Measurements from ENCODE around the gene NMUR1.
"Not testable (repeated sequence)": the region's sequence is repeated elsewhere in the genome, so short reads cannot be mapped to it uniquely, and the experiment has no call there.

The NMUR1 gene, protein sequence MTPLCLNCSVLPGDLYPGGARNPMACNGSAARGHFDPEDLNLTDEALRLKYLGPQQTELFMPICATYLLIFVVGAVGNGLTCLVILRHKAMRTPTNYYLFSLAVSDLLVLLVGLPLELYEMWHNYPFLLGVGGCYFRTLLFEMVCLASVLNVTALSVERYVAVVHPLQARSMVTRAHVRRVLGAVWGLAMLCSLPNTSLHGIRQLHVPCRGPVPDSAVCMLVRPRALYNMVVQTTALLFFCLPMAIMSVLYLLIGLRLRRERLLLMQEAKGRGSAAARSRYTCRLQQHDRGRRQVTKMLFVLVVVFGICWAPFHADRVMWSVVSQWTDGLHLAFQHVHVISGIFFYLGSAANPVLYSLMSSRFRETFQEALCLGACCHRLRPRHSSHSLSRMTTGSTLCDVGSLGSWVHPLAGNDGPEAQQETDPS

DNA sequence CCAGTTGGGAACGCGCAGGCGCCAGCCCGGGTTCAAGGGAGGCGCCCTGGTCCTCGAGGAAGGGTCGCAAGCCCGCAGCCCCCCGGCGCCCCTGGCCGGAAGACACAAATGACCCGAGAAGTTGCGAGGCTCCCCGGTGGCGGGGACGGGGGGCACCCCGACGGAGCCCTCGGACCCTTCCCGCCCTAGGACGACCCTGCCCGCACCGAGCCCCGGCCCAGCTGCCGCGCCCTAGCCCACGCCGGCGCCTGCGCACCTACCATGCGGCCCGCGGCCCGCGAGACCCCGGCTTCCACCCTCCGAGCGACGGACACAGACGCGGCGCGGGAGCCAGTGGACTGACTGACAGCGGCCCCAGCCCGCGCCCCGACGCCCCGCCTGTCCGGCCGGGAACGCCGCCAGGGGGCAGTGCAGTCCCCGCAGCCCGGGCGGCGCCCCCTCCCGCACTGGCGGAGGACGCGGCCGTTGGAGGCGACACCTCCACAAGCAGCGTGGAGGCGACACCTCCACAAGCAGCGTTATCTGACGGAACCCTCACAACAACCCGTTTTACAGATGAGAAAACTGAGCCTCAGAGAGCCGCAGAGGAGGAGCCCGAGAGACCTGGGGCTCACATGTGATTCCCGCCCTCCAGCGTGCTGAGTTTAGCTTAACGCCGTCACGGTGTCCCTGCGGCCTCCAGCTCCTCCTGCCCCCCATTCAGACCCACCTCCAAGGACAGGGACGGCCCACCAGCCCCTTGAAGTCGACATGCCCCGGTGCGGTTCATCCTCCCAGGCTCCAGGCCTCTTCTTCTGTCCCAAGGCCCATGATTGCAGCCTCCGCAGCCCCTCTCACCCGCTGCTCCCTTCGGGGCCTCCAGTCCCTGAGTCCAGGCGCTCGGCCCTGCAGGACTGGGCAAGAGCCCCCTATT, at the start of gene NMUR1:
TSS of gene NMUR1 (minus strand) at position 347 of the 913 bp plus-strand sequence. CDS start at position 263, 84 bp downstream.
- no peak within 1 kb of the TSS; the same call in 1 of the 2 replicates for H3K4me3 ChIP-seq (ENCODE audit: low read depth, low read length)
- DNase-seq (ENCODE audit: low read depth), result no peak
- TF ChIP-seq, protein P1, sequence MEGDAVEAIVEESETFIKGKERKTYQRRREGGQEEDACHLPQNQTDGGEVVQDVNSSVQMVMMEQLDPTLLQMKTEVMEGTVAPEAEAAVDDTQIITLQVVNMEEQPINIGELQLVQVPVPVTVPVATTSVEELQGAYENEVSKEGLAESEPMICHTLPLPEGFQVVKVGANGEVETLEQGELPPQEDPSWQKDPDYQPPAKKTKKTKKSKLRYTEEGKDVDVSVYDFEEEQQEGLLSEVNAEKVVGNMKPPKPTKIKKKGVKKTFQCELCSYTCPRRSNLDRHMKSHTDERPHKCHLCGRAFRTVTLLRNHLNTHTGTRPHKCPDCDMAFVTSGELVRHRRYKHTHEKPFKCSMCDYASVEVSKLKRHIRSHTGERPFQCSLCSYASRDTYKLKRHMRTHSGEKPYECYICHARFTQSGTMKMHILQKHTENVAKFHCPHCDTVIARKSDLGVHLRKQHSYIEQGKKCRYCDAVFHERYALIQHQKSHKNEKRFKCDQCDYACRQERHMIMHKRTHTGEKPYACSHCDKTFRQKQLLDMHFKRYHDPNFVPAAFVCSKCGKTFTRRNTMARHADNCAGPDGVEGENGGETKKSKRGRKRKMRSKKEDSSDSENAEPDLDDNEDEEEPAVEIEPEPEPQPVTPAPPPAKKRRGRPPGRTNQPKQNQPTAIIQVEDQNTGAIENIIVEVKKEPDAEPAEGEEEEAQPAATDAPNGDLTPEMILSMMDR (IDR thresholded peaks at IDR 0.05; ENCODE audit: low read depth, low read length, missing control alignments), result peak; percentile 71

DNA sequence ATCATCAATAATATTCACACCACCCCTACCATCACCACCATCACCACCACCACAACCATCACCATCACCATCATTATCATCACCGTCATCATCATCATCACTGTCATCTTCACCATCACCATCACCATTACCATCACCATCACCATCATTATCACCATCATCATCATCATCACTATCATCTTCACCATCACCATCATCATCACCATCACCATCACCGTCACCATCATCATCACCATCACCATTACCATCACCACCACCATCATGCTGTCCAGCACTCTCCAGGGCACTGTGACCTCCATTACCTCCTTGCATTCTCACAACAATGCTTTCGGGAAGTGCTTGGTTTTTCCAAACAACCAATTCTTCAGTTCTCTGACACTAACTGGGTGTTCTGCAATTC, 49.3 kb upstream of the NMUR1 start:
- H3K4me3 ChIP-seq (ENCODE audit: low read depth, low read length), result no peak overlapping the region
- TF ChIP-seq, protein P1 (IDR thresholded peaks at IDR 0.05; ENCODE audit: low read depth, low read length, missing control alignments), result no peak
- DNase-seq (ENCODE audit: low read depth), result no peak

DNA sequence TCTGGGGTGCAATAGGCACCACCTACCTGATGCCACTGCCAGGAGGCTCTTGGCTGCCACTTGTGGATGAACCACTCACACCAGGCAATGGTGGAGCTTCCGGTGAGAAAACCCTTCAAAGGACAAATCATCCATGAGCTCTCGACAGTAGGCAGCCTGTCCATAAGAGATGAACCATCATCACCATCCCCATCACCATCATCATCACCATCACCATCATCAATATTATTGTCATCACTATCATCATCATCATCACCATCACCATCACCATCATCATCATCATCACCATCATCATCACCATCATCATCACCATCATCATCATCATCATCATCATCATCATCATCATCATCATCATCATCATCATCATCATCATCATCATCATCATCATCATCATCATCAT, 48.4 kb upstream of the NMUR1 start:
- not testable (repeated sequence) for DNase-seq (ENCODE audit: low read depth); H3K4me3 ChIP-seq (ENCODE audit: low read depth, low read length)

DNA sequence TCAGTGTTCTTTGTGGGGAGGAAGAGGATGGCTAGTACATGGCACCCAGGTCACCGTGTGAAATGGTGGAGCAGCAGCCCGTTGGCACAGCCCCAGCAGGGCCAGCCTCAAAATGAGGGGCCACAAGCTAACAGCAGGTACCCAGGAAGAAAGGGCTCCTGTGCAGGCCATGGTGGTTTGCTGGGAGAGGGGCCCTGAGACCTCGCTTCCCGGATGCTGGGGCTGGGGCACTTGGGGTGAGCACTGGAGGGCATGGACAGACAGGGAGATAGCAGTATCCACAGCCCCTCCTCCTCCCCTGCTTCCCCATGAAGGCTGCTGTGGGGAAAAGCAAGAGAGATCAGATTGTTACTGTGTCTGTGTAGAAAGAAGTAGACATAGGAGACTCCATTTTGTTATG, 46.2 kb upstream of the NMUR1 start:
- no peak for DNase-seq (ENCODE audit: low read depth)
- no peak overlapping the region for H3K4me3 ChIP-seq (ENCODE audit: low read depth, low read length)
- TF ChIP-seq, protein P1 (IDR thresholded peaks at IDR 0.05; ENCODE audit: low read depth, low read length, missing control alignments), result no peak

DNA sequence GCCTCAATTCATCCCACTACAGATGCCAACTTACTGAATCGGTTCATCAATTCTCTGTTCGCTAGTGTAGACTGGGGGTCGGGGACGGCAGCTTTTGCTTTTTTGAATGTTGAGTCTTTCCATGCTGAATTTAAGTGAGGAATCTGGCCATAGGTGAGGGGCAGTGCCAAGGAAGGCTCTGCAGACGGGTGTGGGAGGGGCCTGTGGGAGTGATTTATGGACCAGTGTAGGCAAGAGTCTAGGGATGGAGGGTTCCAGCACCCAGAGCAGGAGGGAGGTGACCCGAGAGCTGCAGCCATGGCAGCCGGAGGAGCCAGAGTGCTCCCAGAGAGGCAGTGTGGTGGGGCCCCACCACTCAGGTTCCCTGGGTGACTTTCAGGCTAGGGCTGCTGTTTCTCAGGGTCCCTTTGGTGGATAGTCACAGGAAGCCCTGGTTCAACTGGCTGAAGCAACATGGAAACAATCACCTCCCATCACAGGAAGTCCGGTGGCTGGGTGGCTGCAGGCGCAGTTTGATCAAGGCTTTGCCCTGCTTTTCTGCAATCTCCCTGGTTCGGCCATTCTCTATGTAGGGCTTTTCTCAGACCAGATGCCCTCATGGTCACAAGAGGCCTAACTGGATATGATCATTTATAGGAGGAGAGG, 45.5 kb upstream of the NMUR1 start:
- no peak for DNase-seq (ENCODE audit: low read depth)
- TF ChIP-seq, protein P1 (IDR thresholded peaks at IDR 0.05; ENCODE audit: low read depth, low read length, missing control alignments), result no peak
- no peak overlapping the region for H3K4me3 ChIP-seq (ENCODE audit: low read depth, low read length)

DNA sequence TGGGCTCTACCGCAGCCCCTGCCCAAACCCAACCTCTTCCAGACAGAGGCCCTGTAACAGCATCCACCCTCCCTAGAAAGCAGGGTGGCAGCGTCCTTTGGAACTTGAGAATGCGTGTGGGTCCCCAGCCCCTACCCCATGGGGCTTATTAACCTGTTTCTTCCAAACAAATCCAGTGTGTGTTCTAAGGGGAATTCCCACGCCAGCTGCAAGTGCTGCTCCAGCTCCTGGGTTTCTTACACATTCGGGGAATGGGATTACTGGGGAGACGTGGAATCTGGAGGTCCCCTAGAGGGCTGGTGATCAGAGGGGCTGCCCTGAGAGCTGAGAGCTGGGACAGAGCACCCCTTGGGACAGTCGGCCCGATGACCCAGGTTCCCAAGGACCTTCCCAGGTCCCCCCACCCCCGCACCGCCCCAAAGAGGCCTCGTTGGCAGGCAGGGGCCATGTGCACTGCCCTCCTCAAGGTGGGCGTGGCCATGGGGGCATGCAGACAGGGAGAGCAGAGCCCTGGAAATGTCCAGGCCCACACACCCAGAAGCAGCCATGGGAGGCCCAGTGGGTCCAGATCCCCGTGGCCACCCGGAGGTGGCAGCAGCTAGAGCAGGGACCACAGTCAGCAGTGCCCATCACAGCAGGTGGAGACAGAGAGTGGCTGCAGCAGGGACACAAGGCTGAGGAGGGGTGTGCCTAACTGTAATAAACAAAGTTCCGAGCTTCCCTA, 43.6 kb upstream of the NMUR1 start:
- no peak overlapping the region for H3K4me3 ChIP-seq (ENCODE audit: low read depth, low read length)
- DNase-seq (ENCODE audit: low read depth), result no peak
- TF ChIP-seq, protein P1 (IDR thresholded peaks at IDR 0.05; ENCODE audit: low read depth, low read length, missing control alignments), result no peak
